NCI-H2196 treated with DMSO at 0.1 percent for 48 hours (cell line): Measurements from ENCODE around the gene PTPRM.
"Not testable (repeated sequence)": the region's sequence is repeated elsewhere in the genome, so short reads cannot be mapped to it uniquely, and the experiment has no call there.

ENCODE experiments used
- DNase-seq: peaks from one replicate; lab custom pipeline; 2025; ENCODE audit not compliant: unreplicated experiment; lab: John Stamatoyannopoulos, UW

Gene PTPRM

GRCh38 chr18:8406186-8406867 is 839.2 kb downstream of the PTPRM start:
- no peak for DNase-seq

GRCh38 chr18:8406868-8407250 is 839.7 kb downstream of the PTPRM start:
- no peak for DNase-seq

- no peak for DNase-seq
Observed at GRCh38 chr18:8409151-8409550, 842.0 kb downstream of the PTPRM start.

DNA sequence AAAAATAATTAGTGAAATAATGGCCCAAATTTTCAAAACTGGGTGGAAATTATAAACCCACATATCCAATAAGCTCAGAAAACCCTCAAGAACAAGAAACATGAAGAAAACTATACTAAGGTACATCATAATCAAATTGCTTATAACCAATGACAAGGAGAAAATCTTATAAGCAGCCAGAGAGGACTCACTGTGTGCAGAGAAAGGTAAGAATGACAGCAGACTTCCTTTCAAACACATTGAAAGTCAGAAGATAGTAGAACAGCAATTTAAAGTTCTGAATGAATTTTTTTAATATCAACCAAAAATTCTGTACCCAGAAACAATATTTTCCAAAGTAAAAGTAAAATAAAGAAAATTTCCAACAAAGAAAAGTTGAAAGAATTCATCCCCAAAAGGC is 844.4 kb downstream of the PTPRM start:
- DNase-seq = no peak

GRCh38 chr18:8412117-8412516 is 845.0 kb downstream of the PTPRM start:
- no peak for DNase-seq

DNA sequence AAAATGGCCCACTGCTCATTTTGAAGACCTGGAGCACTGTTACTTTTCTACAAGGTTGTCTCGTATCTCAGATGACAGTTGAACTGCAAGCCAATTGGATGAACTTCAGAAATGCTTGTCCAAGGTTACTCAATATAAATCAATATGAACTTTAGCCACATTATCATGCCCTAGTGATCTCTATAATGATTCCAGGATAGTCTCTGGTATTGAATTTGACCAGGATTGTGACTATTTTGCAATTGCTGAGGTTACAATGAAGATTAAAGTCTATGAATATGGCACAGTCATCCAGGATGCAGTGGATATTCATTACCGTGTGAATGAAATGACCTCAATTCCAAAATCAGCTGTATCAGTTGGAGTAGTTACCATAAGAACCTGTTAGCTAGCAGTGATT is 846.1 kb downstream of the PTPRM start:
- no peak for DNase-seq

DNA sequence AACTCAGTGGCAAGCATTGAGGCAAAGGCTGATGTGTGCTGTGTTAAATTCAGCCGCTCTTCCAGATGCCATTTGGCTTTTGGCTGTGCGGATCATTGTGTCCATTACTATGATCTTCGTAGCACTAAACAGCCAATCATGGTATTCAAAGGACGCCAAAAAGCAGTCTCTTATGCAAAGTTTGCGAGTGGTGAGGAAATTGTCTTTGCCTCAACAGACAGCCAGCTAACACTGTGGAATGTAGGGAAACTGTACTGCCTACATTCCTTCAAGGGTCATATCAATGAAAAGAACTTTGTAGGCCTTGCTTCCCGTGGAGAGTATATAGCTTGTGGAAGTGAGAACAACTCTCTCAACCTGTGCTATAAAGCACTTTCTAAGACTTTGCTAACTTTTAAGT is 846.6 kb downstream of the PTPRM start:
- DNase-seq = no peak

- no peak for DNase-seq
Observed at GRCh38 chr18:8416212-8417019, 849.3 kb downstream of the PTPRM start.

DNA sequence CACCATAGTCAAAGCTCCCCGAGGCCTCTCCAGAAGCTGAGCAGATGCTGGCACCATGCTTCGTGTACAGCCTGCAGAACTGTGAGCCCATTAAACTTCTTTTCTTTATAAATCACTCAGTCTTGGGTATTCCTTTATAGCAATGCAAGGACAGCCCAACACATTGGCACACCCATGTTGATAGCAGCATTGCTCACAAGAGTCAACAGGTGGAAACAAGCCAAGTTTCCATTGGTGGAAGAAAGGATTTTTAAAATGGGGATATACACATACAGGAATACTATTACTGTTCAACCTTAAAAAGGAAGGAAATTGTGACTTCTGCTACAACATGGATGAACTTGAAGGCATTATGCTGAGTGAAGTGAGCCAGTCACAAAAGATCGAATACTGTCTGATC is 855.3 kb downstream of the PTPRM start:
- no peak for DNase-seq

DNA sequence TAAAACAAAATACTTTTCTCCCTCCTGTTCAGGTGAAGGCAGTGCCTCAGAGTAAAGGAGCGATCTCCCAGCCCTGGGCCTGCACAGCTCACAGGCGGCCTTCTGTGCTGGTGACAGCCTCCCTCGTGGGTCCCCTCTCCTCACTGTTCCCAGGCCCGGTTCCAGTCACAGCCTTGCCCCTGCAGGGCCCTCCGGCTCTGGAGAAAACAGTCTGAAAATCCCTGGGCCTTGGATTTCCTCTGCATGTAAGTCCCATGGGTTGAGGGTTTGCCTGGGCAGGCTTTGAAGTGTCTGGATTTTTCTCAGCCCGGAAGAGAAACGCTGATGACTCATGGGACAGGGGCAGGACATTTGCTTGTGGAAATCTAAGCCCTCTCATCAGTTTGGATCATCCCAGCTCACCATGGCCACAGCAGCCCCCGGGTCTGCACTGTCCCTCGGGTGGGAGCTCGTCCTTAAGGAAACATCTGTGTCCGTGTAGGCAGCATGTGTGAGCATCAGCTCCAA is 856.0 kb downstream of the PTPRM start:
- DNase-seq = no peak

GRCh38 chr18:8424481-8424880 is 857.4 kb downstream of the PTPRM start:
- no peak for DNase-seq

DNA sequence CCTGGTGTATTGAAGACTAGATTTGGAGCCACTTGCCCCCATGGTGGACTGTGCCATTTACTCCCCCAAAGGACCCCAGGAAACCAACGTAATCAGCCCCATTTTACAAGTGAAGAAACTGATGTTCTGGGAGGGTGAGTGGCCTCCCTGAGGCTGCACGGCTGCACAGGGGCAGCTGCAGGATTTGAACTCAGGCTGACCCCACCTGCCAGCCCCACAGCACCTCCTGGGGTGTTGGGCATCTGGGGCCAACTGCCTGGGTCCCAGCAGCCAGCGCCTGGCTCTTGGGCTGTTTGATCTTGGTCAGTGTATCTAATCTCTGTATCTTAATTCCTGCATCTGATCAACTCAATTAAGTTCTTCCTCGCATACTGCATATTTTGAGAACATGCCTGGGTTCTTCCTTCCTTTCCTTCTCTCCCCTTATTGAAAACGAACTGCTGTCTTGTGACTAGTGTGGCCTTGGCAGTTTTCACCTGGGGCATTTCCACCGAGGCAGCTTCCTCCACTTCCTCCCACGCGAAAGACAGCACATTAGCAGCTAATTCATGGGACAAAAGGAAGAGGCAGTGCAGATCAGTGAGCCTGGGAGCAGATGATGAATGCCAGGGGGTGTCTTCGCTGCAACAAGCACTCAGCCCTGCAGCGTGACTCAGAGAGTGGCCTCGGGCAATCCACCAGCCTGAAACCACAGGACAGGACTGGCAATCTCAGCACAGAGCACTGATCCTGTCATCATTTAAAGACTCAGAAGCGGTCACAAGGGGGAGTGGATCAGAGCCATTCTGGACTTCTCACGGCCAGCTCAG is 858.0 kb downstream of the PTPRM start:
- no peak for DNase-seq

DNA sequence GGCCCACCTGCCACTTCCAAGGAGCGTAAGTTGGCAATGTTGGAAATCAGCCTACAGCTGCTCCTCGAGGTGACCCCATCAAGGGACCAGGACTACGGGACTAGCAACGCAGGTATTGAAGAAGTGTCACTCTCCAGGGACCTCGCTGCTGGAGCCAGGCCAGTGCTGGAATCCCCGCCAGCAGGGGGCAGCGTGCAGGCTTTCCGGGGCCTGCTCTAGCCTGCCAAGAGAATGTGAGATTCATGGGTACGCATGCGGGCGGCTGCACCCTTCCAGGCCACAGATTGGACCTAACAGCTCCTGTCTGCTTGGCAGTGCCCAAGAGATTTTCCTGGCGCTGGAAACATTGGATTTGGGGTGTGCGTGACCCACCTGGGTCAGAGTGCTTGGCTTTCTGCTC is 859.3 kb downstream of the PTPRM start:
- no peak for DNase-seq

- no peak for DNase-seq
Observed at GRCh38 chr18:8427339-8427738, 860.2 kb downstream of the PTPRM start.

- no peak for DNase-seq
Observed at GRCh38 chr18:8428951-8429350, 861.8 kb downstream of the PTPRM start.

DNA sequence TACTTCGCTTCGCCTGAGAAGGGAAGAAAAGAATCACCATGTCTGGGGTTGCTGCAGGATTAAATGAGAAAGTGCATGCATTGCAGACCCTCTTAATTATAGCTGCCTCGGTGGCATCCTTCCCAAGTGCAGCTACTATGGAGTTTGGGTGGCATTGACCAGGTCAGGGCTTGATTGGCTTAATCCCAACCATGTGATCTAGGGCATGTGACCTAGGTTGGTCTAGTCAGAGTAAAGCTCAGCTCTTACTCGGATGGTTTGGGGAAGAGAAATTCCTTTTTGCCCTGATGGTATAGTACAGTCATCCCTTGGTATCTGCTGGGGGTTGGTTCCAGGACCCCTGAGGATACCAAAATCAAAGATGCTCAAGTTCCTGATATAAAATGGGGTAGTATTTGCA is 863.9 kb downstream of the PTPRM start:
- DNase-seq = no peak

- DNase-seq = no peak
Observed at GRCh38 chr18:8433323-8433722, 866.2 kb downstream of the PTPRM start.

DNA sequence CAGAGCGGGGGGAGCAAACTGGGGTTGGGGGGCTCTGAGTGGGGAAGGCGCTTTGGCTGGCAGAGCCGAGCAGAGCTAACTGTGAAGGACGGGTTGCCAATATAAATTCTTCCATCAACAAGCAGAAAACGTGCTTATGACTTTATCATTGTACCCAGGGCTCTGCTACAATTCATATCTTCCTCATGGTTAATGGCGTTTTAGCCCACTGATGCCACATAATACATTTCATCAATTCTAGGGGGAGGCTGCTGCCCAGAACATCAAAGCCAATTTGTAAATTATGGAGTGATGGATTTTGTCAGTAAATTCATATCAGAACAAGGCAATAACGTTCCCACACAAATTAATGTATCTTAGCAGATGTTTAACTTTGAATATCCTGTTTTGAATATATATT is 866.7 kb downstream of the PTPRM start:
- no peak for DNase-seq

DNA sequence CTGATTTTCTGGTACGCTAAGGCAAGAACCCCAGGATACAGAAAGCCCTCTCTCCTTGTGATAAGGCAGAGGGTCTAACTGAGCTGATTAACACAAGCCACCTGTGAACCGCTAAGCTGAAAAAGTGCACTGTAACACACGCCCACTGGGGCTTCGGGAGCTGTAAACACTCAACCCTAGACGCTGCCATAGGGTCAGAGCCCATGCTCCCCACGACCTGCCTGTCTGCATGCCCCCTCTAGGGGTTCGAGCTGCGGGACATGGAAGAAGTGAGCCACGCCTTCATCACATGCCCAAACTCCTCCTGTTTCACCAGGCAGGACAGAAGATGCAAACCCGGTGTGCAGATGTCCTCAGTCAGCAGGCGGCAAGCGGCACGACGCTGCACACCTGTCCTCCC is 868.3 kb downstream of the PTPRM start:
- no peak for DNase-seq

GRCh38 chr18:8439055-8439454 is 871.9 kb downstream of the PTPRM start:
- no peak for DNase-seq

GRCh38 chr18:8443505-8443904 is 876.4 kb downstream of the PTPRM start:
- DNase-seq = no peak

DNA sequence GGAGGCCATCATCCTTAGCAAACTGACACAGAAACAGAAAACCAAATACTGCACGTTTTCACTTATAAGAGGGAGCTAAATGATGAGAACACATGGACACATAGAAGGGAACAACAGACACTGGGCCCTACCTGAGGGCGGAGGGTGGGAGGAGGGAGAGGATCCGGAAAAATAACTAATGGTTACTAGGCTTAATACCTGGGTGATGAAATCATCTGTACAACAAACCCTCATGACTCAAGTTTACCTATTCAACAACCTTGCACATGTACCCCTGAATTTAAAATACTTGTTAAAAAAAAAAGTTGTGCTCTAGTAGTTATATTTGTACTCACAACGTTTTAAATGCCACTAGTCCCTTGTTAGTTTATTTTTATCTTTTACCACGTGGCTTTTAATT is 879.8 kb downstream of the PTPRM start:
- not testable (repeated sequence) for DNase-seq
